Activated CD8-positive, alpha-beta memory T cell treated with anti-CD3 and anti-CD28 coated beads, Interleukin-2, amount 10 ng/mL, durations not matched to agents 7 days and 5 days (primary cell): ENCODE measurements around the gene LRFN4. TPM values are rescaled to one million over a fixed set of nuclear protein-coding genes. Genes with fewer than 3 reads are reported as not detected.

Source experiments
- ATAC-seq: fragments of 150-1000 bp; cut with Tn5 transposase; one replicate; pipeline ENCODE4 v1.10.0; 2021; ENCODE audit warnings: moderate library complexity
- CTCF ChIA-PET: fragments of 350-600 bp; sonication (Branson Sonifier 250); formaldehyde crosslinking; loops from one replicate; lab custom pipeline; 2021; ENCODE audit warnings: antibody characterized with exemption; lab: Charles Lee
- DNase-seq: peaks from one replicate; pipeline ENCODE4 v3.0.0-alpha.2; 2020
- H3K27ac Mint-ChIP-seq: one replicate; pipeline ENCODE4 v1.8.0; 2021; ENCODE audit warnings: mild to moderate bottlenecking, mixed read lengths
- H3K27me3 Mint-ChIP-seq: one replicate; pipeline ENCODE4 v1.8.0; 2021; ENCODE audit warnings: mixed read lengths
- H3K36me3 Mint-ChIP-seq: one replicate; pipeline ENCODE4 v1.8.0; 2021; ENCODE audit warnings: mild to moderate bottlenecking, mixed read lengths
- H3K4me1 Mint-ChIP-seq: one replicate; pipeline ENCODE4 v1.8.0; 2021; ENCODE audit warnings: mixed read lengths
- H3K4me3 Mint-ChIP-seq: one replicate; pipeline ENCODE4 v1.8.0; 2021; ENCODE audit warnings: mild to moderate bottlenecking, moderate library complexity, mixed read lengths
- H3K9me3 Mint-ChIP-seq: one replicate; pipeline ENCODE4 v1.8.0; 2022; ENCODE audit warnings: low read depth, mixed read lengths
- total RNA-seq, 2 experiments: library from RNA; stranded (reverse); gene quantifications; one replicate each; pipeline ENCODE4 v1.2.3, GENCODE V29; 2021

Gene LRFN4
- total RNA-seq, 2 experiments from 2014 or later: 29.0 to 29.8 TPM

- no peak overlapping the region for H3K4me3 Mint-ChIP-seq
- DNase-seq: no peak
- no peaks in the 10 kb centered on the region for H3K9me3 Mint-ChIP-seq
- no peaks in the 10 kb centered on the region for H3K27me3 Mint-ChIP-seq
- CTCF ChIA-PET: no interaction called here
- H3K27ac Mint-ChIP-seq: no peak overlapping the region
- ATAC-seq: no peak
- no peaks in the 10 kb centered on the region for H3K36me3 Mint-ChIP-seq
- H3K4me1 Mint-ChIP-seq: peaks cover 12% of the 10 kb centered on the region
Observed at GRCh38 chr11:66864172-66864901, 7.5 kb downstream of the LRFN4 start.

DNA sequence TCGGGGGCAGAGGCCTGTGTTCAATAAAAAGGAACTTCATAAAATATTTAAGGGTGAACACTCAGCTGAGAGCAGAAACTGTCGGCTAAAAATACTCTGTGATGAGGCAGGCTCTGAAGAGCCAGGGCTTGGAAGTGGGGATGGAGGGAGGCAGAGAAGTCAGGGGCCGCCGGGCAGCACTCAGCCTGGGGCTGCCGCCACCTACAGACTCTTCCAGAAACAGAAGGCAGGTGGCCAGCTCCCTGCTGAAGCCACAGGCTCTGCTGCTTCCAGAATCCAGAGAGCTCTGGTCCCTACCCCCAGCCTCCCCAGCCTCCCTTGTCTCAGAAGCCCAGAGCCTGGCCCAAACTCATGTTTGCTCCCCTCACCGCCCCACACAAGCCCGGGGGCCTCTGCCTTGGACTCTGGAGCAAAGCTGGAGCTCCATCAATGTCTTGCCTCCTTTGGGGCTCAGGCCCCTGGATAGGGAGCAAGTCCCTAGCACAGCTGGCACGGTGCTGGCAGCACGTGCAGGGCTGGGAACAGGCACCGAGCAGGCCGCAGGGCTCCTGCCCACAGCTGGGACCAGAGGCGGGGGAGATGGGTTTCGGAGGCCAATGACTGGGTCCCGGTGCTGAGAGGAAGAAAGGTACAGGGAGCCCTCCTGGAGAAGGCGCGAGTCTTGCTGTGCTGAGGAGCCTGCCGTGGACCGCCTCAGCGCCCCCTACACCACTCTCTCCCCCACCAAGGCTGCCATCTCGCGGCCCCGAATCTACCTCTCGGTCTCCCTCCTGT, 8.2 kb downstream of the LRFN4 start:
- DNase-seq: no peak
- Mint-ChIP-seq H3K27ac (no peak overlapping the region), H3K27me3 (no peaks in the 10 kb centered on the region), H3K9me3 (no peaks in the 10 kb centered on the region), H3K4me3 (no peak overlapping the region), H3K36me3 (no peaks in the 10 kb centered on the region), H3K4me1 (peaks cover 16% of the 10 kb centered on the region)
- CTCF ChIA-PET: no interaction called here
- ATAC-seq: no peak

GRCh38 chr11:66866007-66866406, 9.1 kb downstream of the LRFN4 start:
- Mint-ChIP-seq H3K27ac (no peak overlapping the region), H3K36me3 (no peaks in the 10 kb centered on the region), H3K27me3 (no peaks in the 10 kb centered on the region), H3K4me1 (peaks cover 16% of the 10 kb centered on the region), H3K9me3 (no peaks in the 10 kb centered on the region), H3K4me3 (no peak overlapping the region)
- CTCF ChIA-PET: no interaction called here
- ATAC-seq (no peak), DNase-seq (no peak)

- Mint-ChIP-seq H3K4me3 (no peak overlapping the region), H3K4me1 (peaks cover 16% of the 10 kb centered on the region)
- CTCF ChIA-PET: no interaction called here
Observed at GRCh38 chr11:66866511-66866986, 9.7 kb downstream of the LRFN4 start.

GRCh38 chr11:66867425-66868040, 10.7 kb downstream of the LRFN4 start:
- ATAC-seq: no peak
- Mint-ChIP-seq H3K36me3 (no peaks in the 10 kb centered on the region), H3K4me3 (no peak overlapping the region), H3K27me3 (no peaks in the 10 kb centered on the region), H3K4me1 (peaks cover 16% of the 10 kb centered on the region), H3K9me3 (no peaks in the 10 kb centered on the region), H3K27ac (no peak overlapping the region)
- CTCF ChIA-PET: interaction anchor here (1.6 kb wide), 1 partner anchor 11 kb away, joined by 5 read pairs; no protein-coding TSS in a partner anchor
- DNase-seq: no peak

More at GRCh38 chr11:66866511-66866986, 9.7 kb downstream of the LRFN4 start:
- Mint-ChIP-seq H3K27ac (no peak overlapping the region), H3K9me3 (no peaks in the 10 kb centered on the region), H3K27me3 (no peaks in the 10 kb centered on the region), H3K36me3 (no peaks in the 10 kb centered on the region)
- ATAC-seq: no peak
- DNase-seq: no peak

GRCh38 chr11:66868082-66868725, 11.3 kb downstream of the LRFN4 start:
- no peak for DNase-seq
- CTCF ChIA-PET: interaction anchor here (1.6 kb wide), 1 partner anchor 12 kb away, joined by 5 read pairs; no protein-coding TSS in a partner anchor
- Mint-ChIP-seq H3K27me3 (no peaks in the 10 kb centered on the region), H3K27ac (no peak overlapping the region), H3K4me3 (no peak overlapping the region), H3K9me3 (no peaks in the 10 kb centered on the region), H3K4me1 (peaks cover 16% of the 10 kb centered on the region), H3K36me3 (no peaks in the 10 kb centered on the region)
- no peak for ATAC-seq

- ATAC-seq (peak; percentile 98), DNase-seq (peak; percentile 89)
- Mint-ChIP-seq H3K9me3 (no peaks in the 10 kb centered on the region), H3K4me1 (peaks cover 16% of the 10 kb centered on the region), H3K36me3 (no peaks in the 10 kb centered on the region), H3K27me3 (no peaks in the 10 kb centered on the region), H3K4me3 (peak overlapping the region; percentile 36), H3K27ac (no peak overlapping the region)
- CTCF ChIA-PET: interaction anchor here (1.4 to 2.0 kb wide), 2 partner anchors 9 to 13 kb away, joined by 3 to 8 read pairs; no protein-coding TSS in a partner anchor
Observed at GRCh38 chr11:66868726-66869566, 12.1 kb downstream of the LRFN4 start.

DNA sequence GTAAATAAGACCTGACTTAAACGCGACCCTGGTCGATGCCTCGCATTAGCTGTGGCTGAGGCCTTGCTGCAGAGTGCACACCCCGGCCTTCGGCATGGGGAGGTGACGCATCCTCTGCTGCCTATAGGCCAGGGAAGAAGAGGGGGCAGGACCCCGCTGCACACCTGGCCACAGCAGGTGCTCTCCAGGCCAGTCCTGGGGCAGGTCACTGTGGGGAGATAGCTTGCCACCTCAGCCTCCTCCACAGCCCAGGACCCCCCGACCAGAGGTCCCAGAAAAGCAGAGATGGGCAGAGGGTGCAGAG, 12.7 kb downstream of the LRFN4 start:
- H3K4me3 Mint-ChIP-seq: no peak overlapping the region
- ATAC-seq: no peak
- H3K27me3 Mint-ChIP-seq: no peaks in the 10 kb centered on the region
- H3K4me1 Mint-ChIP-seq: peaks cover 16% of the 10 kb centered on the region
- no peaks in the 10 kb centered on the region for H3K9me3 Mint-ChIP-seq
- no peaks in the 10 kb centered on the region for H3K36me3 Mint-ChIP-seq
- no peak overlapping the region for H3K27ac Mint-ChIP-seq
- CTCF ChIA-PET: interaction anchor here (1.4 to 2.0 kb wide), 2 partner anchors 10 to 12 kb away, joined by 3 to 8 read pairs; no protein-coding TSS in a partner anchor
- no peak for DNase-seq

GRCh38 chr11:66870131-66870530, 13.3 kb downstream of the LRFN4 start:
- no peak for ATAC-seq
- CTCF ChIA-PET: interaction anchor here (1.4 to 2.0 kb wide), 2 partner anchors 11 to 12 kb away, joined by 3 to 8 read pairs; no protein-coding TSS in a partner anchor
- no peaks in the 10 kb centered on the region for H3K36me3 Mint-ChIP-seq
- no peak overlapping the region for H3K4me3 Mint-ChIP-seq
- no peak overlapping the region for H3K27ac Mint-ChIP-seq
- H3K27me3 Mint-ChIP-seq: peaks cover 5% of the 10 kb centered on the region
- DNase-seq: no peak
- peaks cover 16% of the 10 kb centered on the region for H3K4me1 Mint-ChIP-seq
- no peaks in the 10 kb centered on the region for H3K9me3 Mint-ChIP-seq

DNA sequence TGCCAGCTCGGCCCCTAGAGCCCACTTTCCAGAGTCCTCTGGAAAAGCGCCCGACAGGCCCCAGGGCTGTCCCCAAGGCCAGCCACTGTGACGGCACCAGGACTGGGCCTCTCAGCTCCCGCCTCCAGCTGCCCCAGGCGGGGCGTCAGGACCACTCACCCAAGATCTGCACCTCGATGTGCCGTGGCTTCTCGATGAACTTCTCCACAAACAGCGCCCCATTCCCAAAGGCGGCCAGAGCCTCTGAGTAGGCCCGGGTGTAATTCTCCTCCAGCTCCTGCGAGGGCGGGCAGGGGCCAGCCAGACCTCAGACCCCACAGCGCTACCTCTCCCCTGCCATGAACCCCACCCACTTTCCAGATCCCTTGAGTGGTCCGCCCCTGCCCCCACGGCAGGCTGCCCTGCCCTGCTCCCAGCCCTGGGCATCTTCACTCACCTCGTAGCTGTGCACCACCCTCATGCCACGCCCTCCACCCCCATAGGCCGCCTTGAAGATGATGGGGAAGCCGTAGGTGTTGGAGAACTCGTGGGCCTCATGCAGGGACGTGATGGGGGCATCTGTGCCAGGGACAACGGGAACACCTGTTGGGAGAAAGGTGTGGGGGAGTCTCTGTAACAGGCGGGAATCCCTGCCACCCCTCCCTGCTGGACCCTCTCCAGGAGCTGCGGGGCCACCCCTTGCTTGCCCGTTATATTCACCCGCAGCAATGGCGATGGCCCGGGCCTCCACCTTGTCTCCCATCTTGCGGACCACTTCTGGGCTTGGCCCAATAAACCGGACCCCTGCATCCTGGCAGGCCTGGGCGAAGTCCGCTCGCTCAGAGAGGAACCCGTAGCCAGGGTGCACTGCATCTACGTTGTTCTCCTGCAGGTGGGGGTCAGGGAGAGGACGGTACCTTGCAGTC, 14.0 kb downstream of the LRFN4 start:
- CTCF ChIA-PET: interaction anchor here (1.4 to 2.0 kb wide), 2 partner anchors 11 kb away, joined by 3 to 8 read pairs; no protein-coding TSS in a partner anchor
- no peak overlapping the region for H3K27ac Mint-ChIP-seq
- H3K4me3 Mint-ChIP-seq: no peak overlapping the region
- no peaks in the 10 kb centered on the region for H3K9me3 Mint-ChIP-seq
- ATAC-seq (no peak), DNase-seq (no peak)
- H3K4me1 Mint-ChIP-seq: peaks cover 16% of the 10 kb centered on the region
- peaks cover 9% of the 10 kb centered on the region for H3K27me3 Mint-ChIP-seq
- no peaks in the 10 kb centered on the region for H3K36me3 Mint-ChIP-seq

GRCh38 chr11:66871521-66871901, 14.6 kb downstream of the LRFN4 start:
- no peak overlapping the region for H3K4me3 Mint-ChIP-seq
- H3K27ac Mint-ChIP-seq: no peak overlapping the region
- DNase-seq (no peak), ATAC-seq (no peak)
- H3K36me3 Mint-ChIP-seq: no peaks in the 10 kb centered on the region
- CTCF ChIA-PET: interaction anchor here (2.0 to 3.5 kb wide), 2 partner anchors 10 to 12 kb away, joined by 8 to 11 read pairs; no protein-coding TSS in a partner anchor
- H3K9me3 Mint-ChIP-seq: no peaks in the 10 kb centered on the region
- H3K27me3 Mint-ChIP-seq: peaks cover 9% of the 10 kb centered on the region
- H3K4me1 Mint-ChIP-seq: peaks cover 16% of the 10 kb centered on the region
